HFF-Myc (cell line): ENCODE data around the gene AIPL1.

Source experiments
- DNase-seq: peaks from one replicate; pipeline ENCODE4 v3.0.0-alpha.2; 2011; ENCODE audit warnings: low read depth; ENCODE audit errors: extremely low read depth
- H3K4me3 ChIP-seq: replicated peaks from 2 replicates; pipeline ENCODE4 v1.5.1; 2011; ENCODE audit warnings: low read depth, mild to moderate bottlenecking, control low read depth, low read length
- CTCF ChIP-seq: IDR thresholded peaks from 2 replicates; pipeline ENCODE4 v1.5.1; 2012; ENCODE audit warnings: mild to moderate bottlenecking, low read depth, low read length, control low read depth; ENCODE audit errors: missing control alignments

AIPL1 gene

GRCh38 chr17:6421700-6422604 is 13.0 kb downstream of the AIPL1 start:
- peak; percentile 81 for TF ChIP-seq CTCF
- no peak overlapping the region for H3K4me3 ChIP-seq
- DNase-seq: no peak

GRCh38 chr17:6420173-6420641 is 14.7 kb downstream of the AIPL1 start:
- no peak overlapping the region for H3K4me3 ChIP-seq
- no peak for DNase-seq
- TF ChIP-seq CTCF: peak; percentile 39

GRCh38 chr17:6415616-6416015 is 19.3 kb downstream of the AIPL1 start:
- DNase-seq: no peak
- TF ChIP-seq CTCF: no peak
- H3K4me3 ChIP-seq: no peak overlapping the region

- no peak for DNase-seq
These were observed 21.9 kb downstream of the AIPL1 start for GRCh38 chr17:6413065-6413464.

GRCh38 chr17:6408735-6409134 is 26.2 kb downstream of the AIPL1 start:
- no peak for DNase-seq
- H3K4me3 ChIP-seq: no peak overlapping the region
- TF ChIP-seq CTCF: no peak

More at GRCh38 chr17:6413065-6413464, 21.9 kb downstream of the AIPL1 start:
- peak; percentile 44 for TF ChIP-seq CTCF
- H3K4me3 ChIP-seq: no peak overlapping the region

GRCh38 chr17:6408276-6408675 is 26.6 kb downstream of the AIPL1 start:
- TF ChIP-seq CTCF: no peak
- H3K4me3 ChIP-seq: no peak overlapping the region
- DNase-seq: no peak
